SIG-M5 (cell line): Measurements from ENCODE around the gene FCAMR.

Experiments used
- DNase-seq: peaks from one replicate; lab custom pipeline; 2025; lab: John Stamatoyannopoulos, UW

The FCAMR gene, protein sequence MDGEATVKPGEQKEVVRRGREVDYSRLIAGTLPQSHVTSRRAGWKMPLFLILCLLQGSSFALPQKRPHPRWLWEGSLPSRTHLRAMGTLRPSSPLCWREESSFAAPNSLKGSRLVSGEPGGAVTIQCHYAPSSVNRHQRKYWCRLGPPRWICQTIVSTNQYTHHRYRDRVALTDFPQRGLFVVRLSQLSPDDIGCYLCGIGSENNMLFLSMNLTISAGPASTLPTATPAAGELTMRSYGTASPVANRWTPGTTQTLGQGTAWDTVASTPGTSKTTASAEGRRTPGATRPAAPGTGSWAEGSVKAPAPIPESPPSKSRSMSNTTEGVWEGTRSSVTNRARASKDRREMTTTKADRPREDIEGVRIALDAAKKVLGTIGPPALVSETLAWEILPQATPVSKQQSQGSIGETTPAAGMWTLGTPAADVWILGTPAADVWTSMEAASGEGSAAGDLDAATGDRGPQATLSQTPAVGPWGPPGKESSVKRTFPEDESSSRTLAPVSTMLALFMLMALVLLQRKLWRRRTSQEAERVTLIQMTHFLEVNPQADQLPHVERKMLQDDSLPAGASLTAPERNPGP

DNA sequence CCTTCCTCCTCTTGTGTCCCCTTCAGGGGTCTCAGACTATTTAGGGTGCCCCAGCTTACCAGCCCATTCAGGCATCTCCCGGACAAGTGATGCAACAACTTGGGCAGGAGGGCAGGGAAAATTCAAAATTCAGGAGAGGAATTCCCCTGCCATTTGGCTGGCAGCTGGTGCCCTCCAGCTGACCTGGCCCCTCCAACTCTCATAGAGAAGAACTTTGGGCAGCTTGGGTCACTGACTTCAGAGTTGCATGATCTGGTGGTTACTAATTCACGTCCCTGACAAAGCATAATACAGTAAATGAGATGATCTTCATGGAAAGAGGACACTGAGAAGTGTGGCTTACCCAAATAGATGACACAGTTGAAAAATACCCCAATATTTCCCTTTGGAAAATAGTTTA is at the start of gene FCAMR:
Gene FCAMR, minus strand, starts transcription at position 15 of the 400 bp plus-strand sequence. CDS start 335 bp downstream, outside the sequence.
- DNase-seq = no peak

DNA sequence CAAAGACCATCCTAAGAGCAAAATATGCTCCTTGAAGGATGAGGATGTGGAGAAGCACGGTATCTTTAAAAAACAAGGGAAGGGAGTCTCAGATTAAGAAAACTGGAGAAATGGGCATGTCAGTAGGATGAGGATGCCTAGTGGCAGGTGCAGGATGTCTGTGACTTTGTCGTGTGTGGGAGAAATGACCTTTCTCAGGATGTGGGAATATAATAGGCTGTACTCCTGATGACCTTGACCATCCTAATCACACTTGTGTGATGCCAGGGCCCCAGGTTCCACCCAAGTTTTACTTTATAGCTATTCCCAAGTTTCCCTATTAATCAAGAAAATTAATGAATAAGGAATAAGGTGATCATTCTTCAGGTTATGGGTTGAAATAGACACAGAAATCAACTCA is 49.4 kb upstream of the FCAMR start:
- DNase-seq = no peak

DNA sequence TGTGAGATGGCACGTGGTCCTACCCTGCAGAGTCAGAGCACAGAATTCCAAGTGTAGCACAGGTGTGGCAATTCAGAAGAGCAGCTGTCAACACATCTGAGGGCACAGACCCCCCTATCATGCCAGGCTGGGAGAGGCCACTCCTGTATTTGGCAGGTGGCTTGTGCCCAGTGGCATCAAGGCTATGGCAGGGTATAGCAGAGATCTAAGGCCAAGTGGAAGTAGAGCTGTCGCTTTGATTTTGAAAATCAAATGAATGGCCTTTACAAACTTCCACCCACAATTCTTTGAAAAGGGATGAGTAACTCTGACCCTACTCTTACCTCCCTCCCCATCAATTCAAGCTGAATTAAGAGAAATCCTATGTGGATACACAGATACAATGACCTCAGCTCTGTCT is 48.9 kb upstream of the FCAMR start:
- no peak for DNase-seq

DNA sequence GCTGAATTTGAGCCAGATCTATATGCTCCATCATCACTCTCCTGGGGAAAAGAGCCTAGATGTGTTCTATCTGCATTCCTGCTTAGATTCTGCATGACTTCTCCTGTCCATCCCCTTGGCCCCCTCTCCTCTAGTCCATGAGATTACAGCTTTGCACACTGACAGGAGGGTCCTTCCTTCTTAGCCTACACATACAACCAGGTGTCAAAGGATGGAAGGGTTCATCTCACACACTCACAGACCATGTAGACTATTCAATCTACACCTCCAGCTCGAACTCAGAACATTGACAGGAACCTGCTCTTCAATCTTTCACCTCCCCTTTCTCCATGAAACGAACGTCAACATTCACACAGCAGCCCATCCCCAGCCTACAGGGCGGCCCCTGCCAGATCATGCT is 48.4 kb upstream of the FCAMR start:
- no peak for DNase-seq

DNA sequence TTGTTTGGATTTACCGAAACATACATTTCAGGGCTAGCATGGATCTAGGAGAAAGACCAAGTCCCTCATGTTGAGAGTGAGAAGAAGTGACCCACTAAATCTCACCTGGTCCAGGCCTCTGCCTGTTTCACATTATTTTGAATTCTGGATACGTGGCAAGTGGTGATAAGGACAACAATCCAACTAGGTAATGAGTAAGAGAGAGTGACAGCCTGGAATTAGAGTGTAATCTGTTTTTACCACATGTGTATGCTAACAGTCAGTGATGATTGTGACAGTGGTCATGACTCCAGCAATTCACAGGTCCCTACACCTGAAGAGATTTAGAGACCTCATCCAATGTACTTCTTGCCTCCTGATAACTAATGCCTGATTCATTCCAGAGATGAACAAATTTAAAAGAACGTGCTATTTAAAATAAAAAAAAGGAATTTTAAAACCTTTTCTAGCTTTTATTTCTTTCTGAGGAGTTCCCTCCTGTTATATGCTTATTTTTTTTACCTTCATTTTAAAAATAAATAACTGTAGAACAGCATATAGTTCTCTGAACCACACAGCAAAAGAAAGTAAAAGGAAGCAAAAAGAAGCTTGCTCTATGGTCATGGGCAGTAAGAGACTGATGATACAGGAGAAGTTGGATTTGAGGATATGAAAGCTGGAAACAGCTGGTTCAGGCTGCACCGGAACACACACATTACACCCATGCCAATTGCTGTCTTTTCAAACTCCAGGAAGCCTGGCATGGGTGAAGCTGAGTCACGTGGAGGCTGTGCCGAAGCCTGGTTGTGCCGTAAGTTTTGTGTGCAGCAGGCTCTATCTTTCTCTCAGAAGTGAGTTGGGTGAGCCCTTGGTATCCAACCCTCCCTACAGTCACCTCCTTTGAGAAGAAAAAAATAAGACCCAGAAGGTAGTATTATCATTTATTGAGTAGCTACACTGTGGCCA is 47.6 kb upstream of the FCAMR start:
- no peak for DNase-seq

DNA sequence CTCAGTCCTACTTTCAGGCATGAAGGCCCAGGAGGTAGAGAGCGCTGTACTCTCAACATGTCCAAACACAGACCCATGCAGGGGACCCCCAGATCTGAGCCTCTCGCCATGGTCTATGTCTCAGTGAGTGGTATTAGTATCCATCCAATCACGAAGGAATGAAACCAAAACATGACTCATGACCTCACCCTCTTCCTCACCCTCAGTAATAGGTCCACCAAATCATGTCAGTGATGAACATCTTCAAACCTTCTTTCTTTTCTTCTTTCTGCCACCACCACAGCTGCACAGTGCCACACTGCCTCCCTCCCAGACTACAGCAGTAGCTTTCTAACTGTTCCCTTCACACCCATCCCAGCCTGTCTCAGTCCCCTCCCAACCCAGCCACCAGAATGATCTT is 45.5 kb upstream of the FCAMR start:
- no peak for DNase-seq

DNA sequence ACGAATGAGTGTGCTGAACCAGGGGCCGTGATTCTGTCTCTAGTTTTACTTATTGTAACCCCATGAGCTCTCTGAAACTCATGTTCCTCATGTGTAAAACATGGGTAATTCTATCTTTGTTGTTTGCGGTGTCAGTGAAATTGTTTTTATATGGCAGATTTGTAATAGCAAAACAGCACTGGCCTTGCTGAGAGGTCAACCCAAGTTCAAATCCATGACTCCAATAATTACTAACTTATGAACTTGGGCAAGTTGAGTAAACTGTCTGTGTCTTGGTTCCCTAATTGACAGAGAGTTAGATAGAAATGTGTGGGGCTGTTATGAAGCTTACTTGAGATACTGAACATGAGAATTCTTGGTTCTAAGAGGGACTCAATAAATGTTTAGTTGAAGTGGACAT is 44.5 kb upstream of the FCAMR start:
- no peak for DNase-seq

DNA sequence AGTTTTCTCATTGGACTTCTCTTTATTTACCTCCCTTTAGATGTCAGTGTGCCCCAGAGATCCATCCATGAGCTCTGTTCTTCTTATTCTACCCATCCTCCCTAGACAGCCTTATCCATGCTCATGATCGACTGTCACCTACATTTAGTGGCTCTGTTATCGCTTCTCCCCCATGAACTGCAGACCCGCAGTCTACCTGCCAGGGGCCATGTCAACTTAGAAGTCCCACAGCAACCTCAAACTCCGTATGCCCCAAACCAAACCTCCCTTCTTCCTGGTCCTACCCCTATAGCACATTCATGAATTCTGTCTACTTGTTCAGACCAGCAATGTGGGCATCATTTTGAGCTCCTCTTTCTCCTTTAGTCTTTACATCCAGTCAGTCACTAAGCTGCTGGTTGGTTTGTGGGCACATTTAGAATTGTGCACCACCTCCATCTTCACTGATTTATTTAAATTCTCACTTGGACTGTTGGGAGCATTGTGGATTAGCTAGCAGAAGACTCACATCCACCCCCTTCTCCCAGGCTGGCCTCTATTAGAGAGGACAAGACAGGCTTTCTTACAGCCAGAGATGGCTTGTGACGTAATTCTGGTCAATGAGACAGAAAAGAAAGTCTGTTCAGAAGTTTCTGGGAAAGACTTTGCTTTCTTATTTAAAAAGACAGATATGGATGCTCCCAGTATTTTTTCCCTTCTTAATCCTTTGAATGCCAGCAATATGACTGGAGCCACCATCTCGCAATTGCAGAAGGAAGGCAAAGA is 43.2 kb upstream of the FCAMR start:
- no peak for DNase-seq

DNA sequence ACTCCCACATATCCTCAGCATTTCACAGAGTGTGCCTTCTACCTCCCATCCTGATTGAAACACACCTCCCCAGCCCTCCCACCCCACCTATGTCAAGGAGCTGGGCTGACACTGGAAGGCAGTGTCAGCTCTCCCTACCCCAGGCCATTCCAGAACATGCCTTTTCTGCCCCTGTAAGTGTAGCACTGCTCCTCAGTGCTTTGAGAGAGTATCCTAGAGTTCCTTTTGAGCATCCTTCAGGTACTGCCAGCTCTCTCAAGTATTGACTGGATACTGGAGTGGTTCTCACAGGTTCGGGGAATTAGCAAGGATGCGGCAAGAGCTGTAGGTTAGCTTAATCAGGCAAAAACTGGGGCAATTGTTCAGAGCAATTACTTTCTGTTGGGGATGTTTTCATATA is 40.5 kb upstream of the FCAMR start:
- DNase-seq = no peak

DNA sequence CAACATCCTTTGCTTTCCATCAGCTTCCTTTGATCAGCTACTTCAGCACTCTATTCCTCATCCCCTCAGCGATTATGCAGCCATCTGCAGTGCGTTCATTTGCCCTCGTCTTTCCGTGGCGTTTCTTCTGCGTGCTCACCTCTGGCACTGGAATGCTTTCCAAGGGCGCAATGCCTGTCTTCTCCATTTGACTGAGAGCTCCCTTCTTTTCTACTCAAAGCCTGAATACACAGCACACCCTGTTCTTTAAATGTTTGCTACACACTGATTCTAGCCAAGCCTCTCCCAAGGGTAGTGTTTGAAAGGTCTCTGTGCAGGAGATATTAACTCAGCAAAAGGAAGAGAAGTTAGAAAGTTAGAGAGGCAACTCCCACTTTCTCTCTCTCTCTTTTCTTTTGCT is 39.7 kb upstream of the FCAMR start:
- DNase-seq = no peak

DNA sequence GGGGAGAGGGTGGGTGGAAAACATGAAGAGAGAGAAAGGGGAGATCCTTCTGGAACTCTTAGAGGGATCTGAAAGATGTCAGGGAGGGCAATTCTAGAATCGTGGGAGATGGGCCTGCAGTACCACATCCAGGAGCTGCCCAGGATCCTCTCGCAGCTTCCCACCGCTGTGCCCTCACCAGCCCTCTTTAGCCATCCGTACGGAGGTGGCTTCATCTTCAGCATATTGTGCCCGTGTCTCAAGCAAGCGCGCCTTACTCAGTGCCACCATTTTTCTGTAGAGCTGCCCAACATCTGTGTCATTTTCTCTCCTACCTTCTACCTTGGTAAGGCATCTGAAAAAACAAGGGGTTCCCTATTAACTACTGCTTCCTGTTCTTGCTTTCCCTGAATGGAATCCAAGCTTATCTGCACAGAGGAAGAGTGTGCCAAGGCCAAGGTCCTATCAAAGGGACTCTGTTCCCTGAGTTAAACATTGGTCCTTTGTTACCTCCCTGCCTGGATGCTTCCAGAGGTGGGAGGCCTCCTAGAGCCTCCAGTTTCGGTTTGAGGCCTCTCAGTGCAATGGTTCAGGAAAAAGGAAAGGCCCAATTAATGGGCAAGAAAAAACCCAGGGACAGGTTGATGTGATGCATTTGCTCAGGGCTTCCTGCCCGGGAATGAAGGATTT is 39.1 kb upstream of the FCAMR start:
- no peak for DNase-seq

DNA sequence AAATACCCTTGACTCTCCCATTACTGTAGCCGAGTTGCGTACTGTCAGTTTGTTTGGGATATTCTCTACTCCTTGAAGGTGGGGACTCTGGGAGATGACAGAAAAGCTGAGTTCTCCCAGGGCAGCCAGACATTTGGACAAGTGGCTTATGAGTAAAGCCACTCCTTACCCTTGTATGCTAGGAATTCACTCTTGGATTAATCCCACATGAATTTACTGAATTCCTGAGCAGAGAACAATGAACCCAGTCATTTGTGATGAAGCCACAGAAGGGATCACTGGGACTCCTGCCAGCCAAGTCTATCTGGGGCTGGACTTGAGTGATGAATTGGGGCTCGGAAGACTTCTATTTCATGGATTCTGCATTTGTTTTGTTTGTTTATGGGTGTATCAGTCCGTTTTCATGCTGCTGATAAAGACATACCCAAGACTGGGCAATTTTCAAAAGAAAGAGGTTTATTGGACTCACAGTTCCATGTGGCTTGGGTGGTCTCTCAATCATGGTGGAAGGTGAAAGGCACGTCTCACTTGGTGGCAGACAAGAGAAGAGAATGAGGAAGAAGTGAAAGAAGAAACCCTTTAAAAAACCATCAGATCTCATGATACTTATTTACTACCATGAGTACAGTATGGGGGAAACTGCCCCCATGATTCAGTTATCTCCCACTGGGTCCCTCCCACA is 37.2 kb upstream of the FCAMR start:
- DNase-seq = no peak

DNA sequence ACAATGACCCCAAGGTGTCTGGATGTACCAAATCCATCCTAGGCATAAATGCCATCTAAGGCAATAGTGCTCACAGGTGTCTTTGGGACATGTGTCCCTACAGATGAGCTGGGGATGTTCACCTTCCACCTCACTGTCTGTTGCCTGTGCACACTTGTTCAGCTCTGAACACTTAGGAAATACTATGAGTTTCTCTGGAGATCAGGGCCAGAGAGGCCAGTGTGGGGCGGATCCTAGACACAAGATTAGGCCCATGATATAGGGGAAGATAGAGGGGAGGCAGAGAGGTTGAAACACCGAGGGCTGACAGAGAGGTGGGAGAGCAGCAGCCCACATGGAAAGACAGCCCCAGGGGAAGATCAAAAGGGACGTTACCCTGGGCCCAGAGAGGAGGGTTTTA is 36.7 kb upstream of the FCAMR start:
- no peak for DNase-seq

DNA sequence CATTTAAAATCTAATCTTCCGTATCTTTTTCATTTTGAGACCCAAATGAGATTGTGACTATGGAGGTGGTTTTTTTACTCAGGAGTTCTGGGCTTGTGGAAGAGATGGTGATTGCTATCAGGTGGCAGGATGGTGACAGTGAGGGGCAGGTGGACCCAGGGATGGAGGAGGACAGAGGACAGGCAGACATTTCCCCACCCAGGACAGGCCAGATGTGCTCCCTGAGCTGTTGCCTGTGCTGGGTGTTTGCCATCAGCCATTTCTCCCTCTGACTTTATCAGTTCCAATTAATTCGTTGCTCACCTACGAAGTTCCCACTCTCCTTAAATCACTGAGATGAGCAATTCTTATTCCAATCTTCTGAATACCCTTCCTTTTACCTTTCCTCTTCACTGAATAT is 35.8 kb upstream of the FCAMR start:
- DNase-seq = no peak

DNA sequence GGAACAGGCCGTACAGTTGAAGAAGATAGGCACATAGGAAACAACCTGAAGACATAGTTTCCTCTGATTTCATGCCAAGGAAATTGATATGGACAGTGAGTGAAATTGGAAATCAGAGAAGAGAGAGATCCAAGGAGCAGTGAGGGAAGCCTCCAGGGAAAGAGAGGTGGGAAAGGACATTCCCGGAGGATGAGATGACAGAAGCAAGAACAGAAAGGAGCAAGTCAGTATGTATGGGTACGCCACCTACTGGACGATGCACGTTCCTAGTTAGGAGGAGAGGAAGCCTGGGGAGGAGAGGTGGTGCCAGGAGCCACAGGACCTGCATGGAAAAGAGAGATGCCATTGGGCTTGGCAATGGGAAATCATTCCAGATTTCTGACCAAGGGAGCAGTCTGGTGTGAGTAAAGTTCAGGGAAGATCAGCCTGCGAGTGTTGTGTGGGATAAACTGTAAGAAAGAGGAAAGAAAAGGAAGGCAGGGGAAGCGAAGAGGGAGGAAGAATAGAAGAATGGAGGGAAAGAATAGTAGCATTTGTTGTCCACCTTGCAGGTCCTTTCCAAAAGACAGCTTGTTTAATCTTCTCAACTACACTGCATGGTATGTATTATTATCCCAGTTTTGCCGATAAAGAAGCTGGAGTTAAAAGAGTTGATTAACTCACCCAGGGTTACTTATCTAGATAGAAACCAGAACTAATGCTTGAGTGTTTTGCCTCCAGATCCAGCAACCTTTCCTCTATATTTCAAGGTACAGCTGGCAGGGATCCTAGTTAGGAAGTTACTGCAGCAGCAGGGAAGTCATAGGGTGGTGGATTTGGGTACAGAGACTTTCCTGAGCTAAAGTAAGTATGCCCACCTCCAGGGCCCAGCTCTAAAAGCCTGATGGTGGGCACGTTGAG is 34.9 kb upstream of the FCAMR start:
- DNase-seq = no peak

DNA sequence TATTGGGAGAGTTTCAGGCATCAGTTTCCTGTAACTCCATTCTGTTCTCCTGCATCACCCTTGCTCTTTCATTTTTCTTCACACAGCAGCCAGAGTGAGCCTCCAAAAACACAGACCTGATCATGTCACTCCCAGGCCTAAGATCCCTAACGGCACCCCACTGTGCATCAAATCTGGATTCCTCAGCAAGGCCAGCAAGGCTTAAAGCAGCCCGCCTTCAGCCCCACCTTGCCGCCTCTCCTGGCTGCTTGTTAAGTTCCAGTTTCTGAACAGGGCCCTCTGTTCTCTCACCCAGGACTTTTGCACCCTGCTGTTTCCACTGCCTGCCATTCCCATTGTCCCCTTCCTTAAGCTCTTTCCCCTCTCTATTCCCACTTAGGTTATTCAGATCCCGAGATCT is 33.0 kb upstream of the FCAMR start:
- DNase-seq = no peak

DNA sequence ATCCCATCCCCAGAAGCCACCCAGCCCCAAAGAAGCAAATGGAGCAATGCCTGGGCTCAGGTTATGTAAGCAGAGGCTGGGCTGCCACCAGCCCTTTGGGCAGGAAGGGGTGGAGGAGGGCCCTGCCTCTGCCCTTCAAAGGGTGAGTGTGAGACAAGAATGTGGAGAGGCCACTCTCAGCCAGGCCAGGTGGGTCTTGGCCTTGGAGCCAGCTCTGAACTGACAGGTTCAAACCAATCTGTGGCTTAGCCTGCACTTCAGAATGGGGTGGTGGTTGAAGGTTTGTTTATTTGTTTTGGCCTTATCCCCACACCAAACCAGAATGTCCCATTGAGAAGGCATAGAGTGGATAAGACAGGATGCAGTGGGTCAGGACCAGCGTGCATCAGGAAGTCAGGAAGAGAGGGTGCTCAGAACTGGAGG is 32.5 kb upstream of the FCAMR start:
- DNase-seq = no peak

DNA sequence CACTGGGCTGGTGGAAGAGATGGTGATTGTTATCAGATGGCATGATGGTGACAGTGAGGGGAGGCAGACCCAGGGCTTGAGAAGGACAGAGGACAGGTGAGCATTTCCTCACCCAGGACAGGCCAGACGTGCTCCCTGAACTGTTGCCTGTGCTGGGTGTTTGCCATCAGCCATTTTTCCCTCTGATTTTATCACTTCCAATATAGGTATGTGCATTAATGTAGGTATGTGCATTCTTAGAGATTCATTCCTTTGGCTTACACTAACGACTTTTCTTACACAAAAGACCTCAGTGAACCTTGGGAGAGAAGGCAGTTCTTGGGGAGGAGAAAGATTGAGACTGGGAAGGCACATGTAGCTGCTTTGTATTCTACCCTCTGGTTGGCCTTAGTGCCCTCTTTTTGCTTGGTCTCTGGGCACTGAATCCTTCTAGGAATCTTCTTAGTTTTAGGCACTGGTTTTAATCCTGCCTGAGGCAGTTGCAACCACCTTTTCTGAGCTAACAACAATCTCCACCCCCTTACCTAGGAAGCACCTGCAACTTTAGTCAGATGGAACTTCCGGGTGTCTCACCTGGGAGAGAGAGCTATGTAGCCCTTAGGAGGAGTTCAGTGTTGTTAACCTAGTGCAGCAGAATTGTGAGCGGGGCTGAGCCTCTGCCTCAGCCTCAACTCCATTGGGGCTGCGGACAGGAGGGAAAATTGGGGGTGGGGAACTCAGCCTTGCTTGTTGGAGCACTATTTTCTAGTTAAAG is 31.4 kb upstream of the FCAMR start:
- no peak for DNase-seq

DNA sequence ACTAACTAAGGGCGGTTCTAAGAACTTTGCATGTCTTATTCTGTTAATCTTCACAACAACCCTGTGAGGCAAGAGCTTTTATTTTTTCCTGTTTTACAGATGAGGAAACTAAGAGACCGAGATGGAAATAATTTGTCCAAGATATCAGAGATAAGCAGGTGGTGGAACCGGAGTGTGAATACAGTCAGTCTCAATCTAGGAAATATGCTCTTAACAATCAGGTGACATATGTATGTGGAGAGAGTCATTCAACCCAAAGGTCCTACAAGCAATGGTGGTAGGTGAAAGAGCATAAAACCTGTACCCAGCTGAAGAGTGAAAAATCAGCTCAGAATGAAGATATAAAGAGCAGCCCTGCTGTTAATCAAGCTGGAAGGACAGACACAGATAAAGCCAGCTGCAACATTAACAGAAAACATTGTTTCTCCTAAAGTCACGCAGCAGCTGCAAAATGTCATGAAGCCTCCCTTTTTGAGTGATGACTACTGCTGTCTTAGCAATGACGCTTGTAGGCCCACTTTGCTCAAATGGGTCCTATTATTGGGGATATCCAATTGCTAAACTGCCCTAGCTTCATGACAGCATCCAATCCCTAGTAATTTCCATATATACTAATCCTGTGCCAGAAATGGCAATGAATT is 30.5 kb upstream of the FCAMR start:
- DNase-seq = no peak
